ENCODE data around the gene NFU1. TPM values are rescaled to one million over a fixed set of nuclear protein-coding genes. Genes with fewer than 3 reads are reported as not detected.

Gene NFU1
- total and polyA plus RNA-seq, 9 of the 15 experiments (the other 6 are each of a cell fraction or from before 2014, with no cell fraction given), result 33.3 to 61.8 (median 53.7) TPM

GRCh38 chr2:69424419-69424818 lies 12.8 kb downstream of the NFU1 start (continued):
- TF ChIP-seq AFF1 (IDR thresholded peaks at IDR 0.05; ENCODE audit: low read depth in 1 of 2, partially characterized antibody in 2 of 2) (no peak), ETV1 (tag; conservative IDR thresholded peaks at IDR 0.05; ENCODE audit: low read depth) (no peak), IRF1 (CRISPR knock-in tag; IDR thresholded peaks at IDR 0.05; ENCODE audit: borderline replicate concordance) (no peak), EHMT2 (IDR thresholded peaks at IDR 0.05) (no peak)

- no peak overlapping the region for H3K4me3 ChIP-seq
- H3K9me3 ChIP-seq (replicated peaks; ENCODE audit: control insufficient read depth, insufficient read depth, low read depth, low read length), result no peaks in the 10 kb centered on the region
- peaks cover 23% of the 10 kb centered on the region; the same call in 1 of the 3 replicates for H3K36me3 ChIP-seq (ENCODE audit: control insufficient read depth, insufficient read depth, low read length)
- H3K27ac ChIP-seq (ENCODE audit: extremely low read depth, low read depth, low read length), result no peak overlapping the region
- no TSS peak for BruUV-seq (replicated peaks)
- ATAC-seq (no peak), FAIRE-seq (no peak), DNase-seq (ENCODE audit: extremely low read depth in 1 of 4, low spot score in 3 of 4) (no peak)
- H2AFZ ChIP-seq (ENCODE audit: low read depth, low read length), result no peak overlapping the region
- no peaks in the 10 kb centered on the region for H3K79me2 ChIP-seq (ENCODE audit: control insufficient read depth, insufficient read depth, low read length)
- no peaks in the 10 kb centered on the region for H3K9me1 ChIP-seq (ENCODE audit: control insufficient read depth, insufficient read depth, low read length)
- no peaks in the 10 kb centered on the region for H4K20me1 ChIP-seq (replicated peaks; ENCODE audit: control insufficient read depth, insufficient read depth, low read length)
- in situ Hi-C loops (cut with MboI) (no loop called here), intact Hi-C loops (cut with micrococcal nuclease) (no loop called here)
- TF ChIP-seq HMBOX1 (IDR thresholded peaks at IDR 0.05), result peak; percentile 80
- TF ChIP-seq GMEB1 (CRISPR knock-in tag; IDR thresholded peaks at IDR 0.05), result no peak
- H3K27me3 ChIP-seq (ENCODE audit: control insufficient read depth in 2 of 2, insufficient read depth in 2 of 2, low read length in 2 of 2), result no peaks in the 10 kb centered on the region
- POLR2A ChIA-PET, result no interaction called here
- H3K9ac ChIP-seq (ENCODE audit: insufficient read depth in 1 of 2, low read depth in 2 of 2, low read length in 2 of 2), result no peak overlapping the region
- H3K4me1 ChIP-seq (replicated peaks in 1 of 2; ENCODE audit: control insufficient read depth in 2 of 2, insufficient read depth in 2 of 2, low read length in 2 of 2), result no peaks in the 10 kb centered on the region
- H3K4me2 ChIP-seq (ENCODE audit: insufficient read depth, low read length), result no peak overlapping the region
- CTCF ChIA-PET (ENCODE audit: low intra/inter-chr PET ratio), result interaction anchor here (0.6 to 0.7 kb wide), 2 partner anchors 8 to 168 kb away, joined by 3 read pairs; no protein-coding TSS in a partner anchor
These were observed 15.0 kb downstream of the NFU1 start for GRCh38 chr2:69422198-69422597.

Data from K562 (cell line).